ENCODE data around the gene GZMM. TPM values are rescaled to one million over a fixed set of nuclear protein-coding genes. Genes with fewer than 3 reads are reported as not detected.

Gene GZMM
- total RNA-seq, 2 experiments from 2014 or later, result 41.6 to 46.3 TPM

GRCh38 chr19:560121-560520, 16.3 kb downstream of the GZMM start:
- ChIA-PET POLR2A (no interaction called here), CTCF (no interaction called here)
- Mint-ChIP-seq H3K4me3 (no peak overlapping the region), H3K27ac (no peak overlapping the region), H3K4me1 (ENCODE audit: low read depth) (no peaks in the 10 kb centered on the region), H3K9me3 (no peaks in the 10 kb centered on the region), H3K36me3 (ENCODE audit: low read depth) (no peaks in the 10 kb centered on the region), H3K27me3 (no peaks in the 10 kb centered on the region)
- Histone ChIP-seq H3K36me3 (ENCODE audit: insufficient read depth, low read length) (no peaks in the 10 kb centered on the region), H3K9me3 (ENCODE audit: control insufficient read depth in 1 of 2, insufficient read depth in 1 of 2, low read length in 2 of 2) (no peaks in the 10 kb centered on the region), H3K4me1 (ENCODE audit: insufficient read depth, low read length) (peaks cover 3% of the 10 kb centered on the region), H3K4me3 (ENCODE audit: low read length) (no peak overlapping the region), H3K27me3 (ENCODE audit: control insufficient read depth in 1 of 2, insufficient read depth in 2 of 2, low read length in 2 of 2) (no peaks in the 10 kb centered on the region), H3K27ac (ENCODE audit: low read depth in 1 of 2, low read length in 2 of 2) (no peak overlapping the region)
- no peak for DNase-seq
- intact Hi-C loops (cut with DNase I, micrococcal nuclease), result no loop called here
- no peak for ATAC-seq (ENCODE audit: poor library complexity)
- TF ChIP-seq, protein P1, sequence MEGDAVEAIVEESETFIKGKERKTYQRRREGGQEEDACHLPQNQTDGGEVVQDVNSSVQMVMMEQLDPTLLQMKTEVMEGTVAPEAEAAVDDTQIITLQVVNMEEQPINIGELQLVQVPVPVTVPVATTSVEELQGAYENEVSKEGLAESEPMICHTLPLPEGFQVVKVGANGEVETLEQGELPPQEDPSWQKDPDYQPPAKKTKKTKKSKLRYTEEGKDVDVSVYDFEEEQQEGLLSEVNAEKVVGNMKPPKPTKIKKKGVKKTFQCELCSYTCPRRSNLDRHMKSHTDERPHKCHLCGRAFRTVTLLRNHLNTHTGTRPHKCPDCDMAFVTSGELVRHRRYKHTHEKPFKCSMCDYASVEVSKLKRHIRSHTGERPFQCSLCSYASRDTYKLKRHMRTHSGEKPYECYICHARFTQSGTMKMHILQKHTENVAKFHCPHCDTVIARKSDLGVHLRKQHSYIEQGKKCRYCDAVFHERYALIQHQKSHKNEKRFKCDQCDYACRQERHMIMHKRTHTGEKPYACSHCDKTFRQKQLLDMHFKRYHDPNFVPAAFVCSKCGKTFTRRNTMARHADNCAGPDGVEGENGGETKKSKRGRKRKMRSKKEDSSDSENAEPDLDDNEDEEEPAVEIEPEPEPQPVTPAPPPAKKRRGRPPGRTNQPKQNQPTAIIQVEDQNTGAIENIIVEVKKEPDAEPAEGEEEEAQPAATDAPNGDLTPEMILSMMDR (IDR thresholded peaks at IDR 0.05), result no peak

GRCh38 chr19:566403-566802, 22.6 kb downstream of the GZMM start:
- H3K4me3 ChIP-seq (ENCODE audit: low read length), result no peak overlapping the region
- no peaks in the 10 kb centered on the region for H3K9me3 ChIP-seq (ENCODE audit: control insufficient read depth in 1 of 2, insufficient read depth in 1 of 2, low read length in 2 of 2)
- no peaks in the 10 kb centered on the region for H3K9me3 Mint-ChIP-seq
- no peaks in the 10 kb centered on the region for H3K27me3 Mint-ChIP-seq
- peaks cover 6% of the 10 kb centered on the region for H3K36me3 Mint-ChIP-seq (ENCODE audit: low read depth)
- intact Hi-C loops (cut with DNase I, micrococcal nuclease), result no loop called here
- no peaks in the 10 kb centered on the region for H3K27me3 ChIP-seq (ENCODE audit: control insufficient read depth in 1 of 2, insufficient read depth in 2 of 2, low read length in 2 of 2)
- no peak overlapping the region for H3K4me3 Mint-ChIP-seq
- peaks cover 12% of the 10 kb centered on the region for H3K4me1 Mint-ChIP-seq (ENCODE audit: low read depth)
- H3K4me1 ChIP-seq (ENCODE audit: insufficient read depth, low read length), result peaks cover 12% of the 10 kb centered on the region
- ChIA-PET CTCF (no interaction called here), POLR2A (no interaction called here)
- DNase-seq, result peak in 2 of 14 experiments; percentile 44 to 57
- no peaks in the 10 kb centered on the region for H3K36me3 ChIP-seq (ENCODE audit: insufficient read depth, low read length)
- H3K27ac ChIP-seq (ENCODE audit: low read depth in 1 of 2, low read length in 2 of 2), result no peak overlapping the region
- ATAC-seq (ENCODE audit: poor library complexity), result no peak
- TF ChIP-seq, protein P1 (IDR thresholded peaks at IDR 0.05), result no peak
- H3K27ac Mint-ChIP-seq, result no peak overlapping the region

DNA sequence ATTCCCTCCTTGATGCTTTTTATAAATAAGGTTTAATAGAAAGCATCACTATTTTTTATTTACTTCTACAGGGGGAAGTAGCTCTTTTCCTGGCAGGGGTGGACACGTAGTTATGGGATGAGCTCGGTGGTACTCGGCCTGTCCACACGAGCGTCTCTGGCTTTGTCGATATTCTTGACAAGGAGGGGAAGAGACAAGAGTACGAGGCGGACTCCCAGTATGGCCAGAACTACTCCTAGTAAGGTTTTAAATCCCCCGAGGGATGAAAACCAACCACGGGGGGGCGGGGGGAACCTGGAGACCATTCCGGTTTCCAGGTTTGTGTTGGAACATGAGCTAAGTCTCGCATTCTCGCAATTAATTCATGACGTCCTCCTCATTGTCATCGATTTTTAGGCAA, 23.0 kb downstream of the GZMM start:
- no peak overlapping the region for H3K27ac ChIP-seq (ENCODE audit: low read depth in 1 of 2, low read length in 2 of 2)
- intact Hi-C loops (cut with DNase I, micrococcal nuclease), result no loop called here
- Mint-ChIP-seq H3K36me3 (ENCODE audit: low read depth) (peaks cover 6% of the 10 kb centered on the region), H3K4me1 (ENCODE audit: low read depth) (peaks cover 16% of the 10 kb centered on the region), H3K9me3 (no peaks in the 10 kb centered on the region), H3K27ac (no peak overlapping the region), H3K4me3 (no peak overlapping the region), H3K27me3 (no peaks in the 10 kb centered on the region)
- ATAC-seq (ENCODE audit: poor library complexity), result no peak
- TF ChIP-seq, protein P1 (IDR thresholded peaks at IDR 0.05), result no peak
- H3K9me3 ChIP-seq (ENCODE audit: control insufficient read depth in 1 of 2, insufficient read depth in 1 of 2, low read length in 2 of 2), result no peaks in the 10 kb centered on the region
- H3K36me3 ChIP-seq (ENCODE audit: insufficient read depth, low read length), result no peaks in the 10 kb centered on the region
- no peaks in the 10 kb centered on the region for H3K27me3 ChIP-seq (ENCODE audit: control insufficient read depth in 1 of 2, insufficient read depth in 2 of 2, low read length in 2 of 2)
- ChIA-PET POLR2A (no interaction called here), CTCF (no interaction called here)
- no peak for DNase-seq
- H3K4me1 ChIP-seq (ENCODE audit: insufficient read depth, low read length), result peaks cover 16% of the 10 kb centered on the region
- no peak overlapping the region for H3K4me3 ChIP-seq (ENCODE audit: low read length)

All from CD4-positive, alpha-beta T cell (primary cell).